Stimulated activated CD8-positive, alpha-beta memory T cell treated with anti-CD3 and anti-CD28 coated beads, Interleukin-7, amount 100 ng/mL, for 24 hours (primary cell): ENCODE data around the gene NADK.
A peak's percentile ranks its signal among the peaks of the same experiment; 100 is the strongest.

Source experiments
- DNase-seq: peaks from one replicate; pipeline ENCODE4 v3.0.0-alpha.2; 2020; ENCODE audit warnings: low read depth

The NADK gene

GRCh38 chr1:1777950-1778662 lies at the start of gene NADK:
TSS of gene NADK (minus strand) at chr1:1778470. CDS start at chr1:1765406, 13,064 bp downstream.
- peak; percentile 33 for DNase-seq

- DNase-seq, result no peak
Measured at GRCh38 chr1:1827089-1827848, 49.0 kb upstream of the NADK start.

- DNase-seq, result no peak
Measured at GRCh38 chr1:1826356-1827088, 48.3 kb upstream of the NADK start.

GRCh38 chr1:1825217-1825616 lies 46.9 kb upstream of the NADK start:
- DNase-seq, result no peak

- DNase-seq, result no peak
Measured at GRCh38 chr1:1819762-1820161, 41.5 kb upstream of the NADK start.

GRCh38 chr1:1817221-1817620 lies 39.0 kb upstream of the NADK start:
- no peak for DNase-seq

GRCh38 chr1:1815606-1816281 lies 37.5 kb upstream of the NADK start:
- DNase-seq, result no peak

- DNase-seq, result no peak
Measured at GRCh38 chr1:1809489-1809888, 31.2 kb upstream of the NADK start.

GRCh38 chr1:1808206-1808605 lies 29.9 kb upstream of the NADK start:
- DNase-seq, result no peak

GRCh38 chr1:1806890-1807289 lies 28.6 kb upstream of the NADK start:
- no peak for DNase-seq

GRCh38 chr1:1804301-1804700 lies 26.0 kb upstream of the NADK start:
- DNase-seq, result no peak

- DNase-seq, result no peak
Measured at GRCh38 chr1:1802871-1803270, 24.6 kb upstream of the NADK start.

GRCh38 chr1:1799716-1800115 lies 21.4 kb upstream of the NADK start:
- no peak for DNase-seq

- no peak for DNase-seq
Measured at GRCh38 chr1:1797731-1798341, 19.6 kb upstream of the NADK start.

GRCh38 chr1:1796466-1796865 lies 18.2 kb upstream of the NADK start:
- DNase-seq, result no peak

GRCh38 chr1:1794999-1795398 lies 16.7 kb upstream of the NADK start:
- no peak for DNase-seq

GRCh38 chr1:1793481-1794244 lies 15.4 kb upstream of the NADK start:
- DNase-seq, result no peak

GRCh38 chr1:1788646-1789431 lies 10.6 kb upstream of the NADK start:
- DNase-seq, result no peak

GRCh38 chr1:1788136-1788535 lies 9.9 kb upstream of the NADK start:
- no peak for DNase-seq
